HEK293T (cell line): ENCODE data around the gene OR52M1.

Experiments used
- CTCF ChIA-PET: fragments of 350-600 bp; formaldehyde crosslinking; extraction: SDS; loops from one replicate; lab custom pipeline; 2021; ENCODE audit warnings: antibody characterized with exemption, inconsistent platforms; lab: Yijun Ruan, JAX
- POLR2A ChIA-PET: fragments of 350-600 bp; formaldehyde crosslinking; extraction: SDS; loops from one replicate; lab custom pipeline; 2020; ENCODE audit warnings: antibody characterized with exemption, inconsistent platforms; lab: Yijun Ruan, JAX
- DNase-seq: peaks from one replicate; pipeline ENCODE4 v3.0.0; 2012; ENCODE audit warnings: mixed read lengths; ENCODE audit errors: extremely low spot score
- ARNT ChIP-seq: fragments of 450-650 bp; IDR thresholded peaks from 2 replicates; pipeline ENCODE4 v1.6.1; 2017; ENCODE audit warnings: mild to moderate bottlenecking
- BHLHE40 ChIP-seq: fragments of 450-650 bp; IDR thresholded peaks from 2 replicates; pipeline ENCODE4 v1.6.1; 2016; ENCODE audit warnings: mild to moderate bottlenecking, moderate library complexity, borderline replicate concordance
- CTBP1 ChIP-seq: fragments of 450-650 bp; IDR thresholded peaks from 2 replicates; pipeline ENCODE4 v1.6.1; 2016; ENCODE audit warnings: borderline replicate concordance
- ELF4 ChIP-seq: fragments of 450-650 bp; IDR thresholded peaks from 2 replicates; pipeline ENCODE4 v1.6.1; 2017; ENCODE audit warnings: antibody characterized with exemption
- FOXA1 ChIP-seq: fragments of 450-650 bp; IDR thresholded peaks from 2 replicates; pipeline ENCODE4 v1.6.1; 2016; ENCODE audit warnings: mild to moderate bottlenecking
- FOXK2 ChIP-seq: fragments of 450-650 bp; IDR thresholded peaks from 2 replicates; pipeline ENCODE4 v1.6.1; 2016; ENCODE audit warnings: mild to moderate bottlenecking
- FOXM1 ChIP-seq: fragments of 450-650 bp; IDR thresholded peaks from 2 replicates; pipeline ENCODE4 v1.6.1; 2017; ENCODE audit warnings: mild to moderate bottlenecking, borderline replicate concordance
- HDGF ChIP-seq: fragments of 450-650 bp; IDR thresholded peaks from 2 replicates; pipeline ENCODE4 v1.6.1; 2017; ENCODE audit warnings: antibody characterized with exemption, borderline replicate concordance
- L3MBTL2 ChIP-seq: fragments of 450-650 bp; conservative IDR thresholded peaks from 2 replicates; pipeline ENCODE4 v1.6.1; 2016; ENCODE audit warnings: mild to moderate bottlenecking
- LEF1 ChIP-seq: fragments of 450-650 bp; IDR thresholded peaks from 2 replicates; pipeline ENCODE4 v1.6.1; 2017; ENCODE audit warnings: mild to moderate bottlenecking, borderline replicate concordance
- NFRKB ChIP-seq: fragments of 450-650 bp; IDR thresholded peaks from 2 replicates; pipeline ENCODE4 v1.6.1; 2016; ENCODE audit warnings: mild to moderate bottlenecking, moderate library complexity
- SP1 ChIP-seq: fragments of 450-650 bp; IDR thresholded peaks from 2 replicates; pipeline ENCODE4 v1.6.1; 2017
- SUZ12 ChIP-seq: fragments of 450-650 bp; IDR thresholded peaks from 2 replicates; pipeline ENCODE4 v1.6.1; 2016; ENCODE audit warnings: mild to moderate bottlenecking
- TARDBP ChIP-seq: fragments of 450-650 bp; IDR thresholded peaks from 2 replicates; pipeline ENCODE4 v1.6.1; 2016
- ZNF384 ChIP-seq: fragments of 450-650 bp; IDR thresholded peaks from 2 replicates; pipeline ENCODE4 v1.6.1; 2016
- TF ChIP-seq, protein P1 (sequence below): fragments of 450-650 bp; IDR thresholded peaks from 2 replicates; pipeline ENCODE4 v1.6.1; 2016

OR52M1 gene

GRCh38 chr11:4581443-4581842 lies 36.5 kb downstream of the OR52M1 start, which contains the start of gene OR52I2:
Gene OR52I2 (plus strand): TSS chr11:4581743.
- ChIA-PET CTCF (no interaction called here), POLR2A (no interaction called here)
- TF ChIP-seq, protein P1, sequence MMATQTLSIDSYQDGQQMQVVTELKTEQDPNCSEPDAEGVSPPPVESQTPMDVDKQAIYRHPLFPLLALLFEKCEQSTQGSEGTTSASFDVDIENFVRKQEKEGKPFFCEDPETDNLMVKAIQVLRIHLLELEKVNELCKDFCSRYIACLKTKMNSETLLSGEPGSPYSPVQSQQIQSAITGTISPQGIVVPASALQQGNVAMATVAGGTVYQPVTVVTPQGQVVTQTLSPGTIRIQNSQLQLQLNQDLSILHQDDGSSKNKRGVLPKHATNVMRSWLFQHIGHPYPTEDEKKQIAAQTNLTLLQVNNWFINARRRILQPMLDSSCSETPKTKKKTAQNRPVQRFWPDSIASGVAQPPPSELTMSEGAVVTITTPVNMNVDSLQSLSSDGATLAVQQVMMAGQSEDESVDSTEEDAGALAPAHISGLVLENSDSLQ: no peak
- TF ChIP-seq ZNF384 (no peak), ARNT (no peak), BHLHE40 (no peak), L3MBTL2 (no peak), LEF1 (no peak), NFRKB (no peak), TARDBP (no peak), HDGF (no peak), SP1 (no peak), ELF4 (no peak), CTBP1 (no peak), FOXK2 (no peak), FOXM1 (no peak), SUZ12 (no peak), FOXA1 (no peak)
- DNase-seq: no peak

- no peak for DNase-seq
- POLR2A ChIA-PET: no interaction called here
- no peak for TF ChIP-seq CTBP1
- TF ChIP-seq NFRKB: no peak
- TF ChIP-seq FOXM1: no peak
- no peak for TF ChIP-seq L3MBTL2
- no peak for TF ChIP-seq ZNF384
- no peak for TF ChIP-seq BHLHE40
- TF ChIP-seq, protein P1: no peak
- TF ChIP-seq SUZ12: no peak
- no peak for TF ChIP-seq FOXA1
- TF ChIP-seq LEF1: no peak
- no peak for TF ChIP-seq HDGF
- no peak for TF ChIP-seq FOXK2
- TF ChIP-seq ARNT: no peak
- no peak for TF ChIP-seq ELF4
- no peak for TF ChIP-seq TARDBP
- CTCF ChIA-PET: no interaction called here
These were observed 44.0 kb downstream of the OR52M1 start for GRCh38 chr11:4589017-4589416.

DNA sequence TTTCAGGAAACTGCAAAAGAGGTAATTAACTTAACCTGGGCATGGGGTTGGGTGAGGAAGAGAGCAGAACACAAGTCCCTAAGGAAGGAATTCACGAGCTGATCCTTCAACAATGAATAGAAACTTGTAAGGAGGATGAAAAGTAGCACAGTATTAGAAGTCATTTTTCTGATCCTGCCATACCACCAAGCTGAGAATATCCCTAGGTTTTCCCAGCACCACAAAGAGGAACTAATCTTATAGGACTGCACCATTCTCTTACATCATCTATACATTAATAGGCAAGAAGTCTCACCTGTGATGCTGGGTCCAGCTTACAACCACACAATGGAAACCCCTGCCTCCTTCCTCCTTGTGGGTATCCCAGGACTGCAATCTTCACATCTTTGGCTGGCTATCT lies 48.7 kb downstream of the OR52M1 start, which contains the start of gene OR52I1:
TSS of gene OR52I1 (plus strand) at position 301 of the 400 bp plus-strand sequence. CDS start at position 301, 0 bp downstream.
- CTCF ChIA-PET: no interaction called here
- POLR2A ChIA-PET: no interaction called here
- TF ChIP-seq HDGF (no peak), NFRKB (no peak), ARNT (no peak)
- no peak for DNase-seq
